Trophoblast cell (in vitro differentiated cells and primary cell): ENCODE data around the gene GTF3C1.
A peak's percentile ranks its signal among the peaks of the same experiment; 100 is the strongest.

ENCODE experiments used
- DNase-seq, 2 donors: peaks; one replicate each; pipeline ENCODE4 v3.0.0-alpha.2; 2016
- H2AFZ ChIP-seq: 2 replicates; pipeline ENCODE4 v1.6.1; 2013; ENCODE audit warnings: low read length, moderate library complexity, mild to moderate bottlenecking; ENCODE audit not compliant: insufficient read depth, poor library complexity
- H2AK5ac ChIP-seq: 2 replicates; pipeline ENCODE4 v1.6.1; 2013; ENCODE audit warnings: mild to moderate bottlenecking, low read length
- H2BK120ac ChIP-seq: 2 replicates; pipeline ENCODE4 v1.6.1; 2013; ENCODE audit warnings: low read length, mild to moderate bottlenecking, moderate library complexity; ENCODE audit not compliant: insufficient read depth, poor library complexity
- H2BK12ac ChIP-seq: 2 replicates; pipeline ENCODE4 v1.6.1; 2013; ENCODE audit warnings: mild to moderate bottlenecking, low read length, moderate library complexity
- H2BK5ac ChIP-seq: 2 replicates; pipeline ENCODE4 v1.6.1; 2013; ENCODE audit warnings: low read length, low read depth, moderate library complexity, mild to moderate bottlenecking; ENCODE audit not compliant: poor library complexity
- H3K14ac ChIP-seq: 2 replicates; pipeline ENCODE4 v1.6.1; 2013; ENCODE audit warnings: mild to moderate bottlenecking, low read length
- H3K18ac ChIP-seq: 2 replicates; pipeline ENCODE4 v1.6.1; 2013; ENCODE audit warnings: mild to moderate bottlenecking, low read length
- H3K23ac ChIP-seq: 2 replicates; pipeline ENCODE4 v1.6.1; 2013; ENCODE audit warnings: low read length
- H3K27ac ChIP-seq: 2 replicates; pipeline ENCODE4 v1.5.1; 2013; ENCODE audit warnings: low read depth, mild to moderate bottlenecking, inconsistent platforms, low read length, moderate library complexity
- H3K27me3 ChIP-seq: 2 replicates; pipeline ENCODE4 v1.6.1; 2013; ENCODE audit warnings: inconsistent platforms, mild to moderate bottlenecking, low read length, moderate library complexity; ENCODE audit not compliant: insufficient read depth
- H3K36me3 ChIP-seq, 2 experiments: 1 replicate in 1 of 2; 2 replicates in 1 of 2; pipeline ENCODE4 v1.6.1; 2013; ENCODE audit warnings: low read length in 2 of 2, mild to moderate bottlenecking in 2 of 2, moderate library complexity in 1 of 2; ENCODE audit not compliant: insufficient read depth in 2 of 2, control insufficient read depth in 1 of 2
- H3K4ac ChIP-seq: 2 replicates; pipeline ENCODE4 v1.6.1; 2013; ENCODE audit warnings: low read depth, mild to moderate bottlenecking, low read length, moderate library complexity
- H3K4me1 ChIP-seq, 2 experiments: 1 replicate in 1 of 2; 2 replicates in 1 of 2; pipeline ENCODE4 v1.6.1; 2013; ENCODE audit warnings: low read length in 2 of 2, mild to moderate bottlenecking in 2 of 2, moderate library complexity in 1 of 2; ENCODE audit not compliant: insufficient read depth in 2 of 2, control insufficient read depth in 1 of 2
- H3K4me2 ChIP-seq: 2 replicates; pipeline ENCODE4 v1.6.1; 2013; ENCODE audit warnings: inconsistent platforms, mild to moderate bottlenecking, low read length, moderate library complexity
- H3K4me3 ChIP-seq: 2 replicates; pipeline ENCODE4 v1.5.1; 2013; ENCODE audit warnings: mild to moderate bottlenecking, low read depth, low read length, inconsistent platforms
- H3K79me1 ChIP-seq: one replicate; pipeline ENCODE4 v1.6.1; 2013; ENCODE audit warnings: low read length
- H3K79me2 ChIP-seq: 2 replicates; pipeline ENCODE4 v1.6.1; 2013; ENCODE audit warnings: low read length, mild to moderate bottlenecking; ENCODE audit not compliant: control insufficient read depth, insufficient read depth, poor library complexity
- H3K9ac ChIP-seq: 2 replicates; pipeline ENCODE4 v1.6.1; 2013; ENCODE audit warnings: mild to moderate bottlenecking, low read length
- H3K9me3 ChIP-seq: 2 replicates; pipeline ENCODE4 v1.6.1; 2013; ENCODE audit warnings: low read depth, mild to moderate bottlenecking, control low read depth, inconsistent platforms, low read length; ENCODE audit not compliant: insufficient read depth
- H4K12ac ChIP-seq: 2 replicates; pipeline ENCODE4 v1.6.1; 2013; ENCODE audit warnings: low read depth, mild to moderate bottlenecking, low read length, moderate library complexity
- H4K8ac ChIP-seq: 2 replicates; pipeline ENCODE4 v1.6.1; 2013; ENCODE audit warnings: low read depth, mild to moderate bottlenecking, low read length, moderate library complexity
- H4K91ac ChIP-seq: one replicate; pipeline ENCODE4 v1.6.1; 2013; ENCODE audit warnings: low read depth, mild to moderate bottlenecking, low read length, moderate library complexity
- WGBS: extraction: QIAGEN DNeasy Blood & Tissue Kit; methylation state at CpG from one replicate; pipeline ENCODE4 v1.1.7; 2013; ENCODE audit warnings: missing lambda C conversion rate; ENCODE audit not compliant: insufficient read length, insufficient coverage; ENCODE audit errors: extremely low coverage; 5-methylcytosine and 5-hydroxymethylcytosine counted together

The GTF3C1 gene

DNA sequence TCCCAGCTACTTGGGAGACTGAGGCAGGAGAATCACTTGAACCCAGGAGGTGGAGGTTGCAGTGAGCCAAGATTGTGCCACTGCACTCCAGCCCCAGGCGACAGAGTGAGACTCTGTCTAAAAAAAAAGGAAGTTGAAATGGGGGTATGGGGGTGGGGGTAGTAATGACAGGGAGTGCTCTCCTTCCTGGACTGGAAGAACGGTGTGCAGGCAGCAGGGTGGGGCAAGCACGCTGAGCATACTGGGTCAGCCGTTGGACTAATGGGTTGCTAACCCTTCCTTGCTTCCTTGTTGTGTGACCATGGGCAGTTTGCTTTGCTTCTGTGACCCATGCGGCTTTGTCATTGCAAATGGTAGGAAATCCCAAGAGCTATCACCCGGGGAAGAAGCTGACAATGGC, 16.7 kb upstream of the GTF3C1 start:
- H2BK120ac ChIP-seq = no peak overlapping the region

DNA sequence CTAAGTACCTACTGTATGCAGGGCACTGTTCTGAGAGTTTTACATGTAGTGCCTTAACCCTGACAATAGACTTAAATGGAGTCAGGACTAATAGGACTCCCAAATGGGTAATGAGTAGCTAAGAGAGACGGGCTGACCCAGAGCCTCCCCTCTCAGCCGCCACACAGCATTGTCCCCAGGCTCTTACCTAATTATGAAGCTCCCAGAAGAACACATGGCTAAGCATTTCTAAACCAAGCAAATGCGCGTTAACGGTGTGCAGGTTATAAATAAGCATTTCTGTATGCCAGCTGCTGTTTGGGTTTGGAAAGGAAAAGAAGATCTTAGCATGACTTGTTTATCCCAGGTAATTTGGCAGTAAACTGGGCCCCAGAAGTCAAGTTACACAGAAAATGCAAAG, 14.5 kb upstream of the GTF3C1 start:
- no peak overlapping the region for H3K4me2 ChIP-seq
- no peaks in the 10 kb centered on the region for H3K9me3 ChIP-seq
- H4K8ac ChIP-seq = no peak overlapping the region
- no peak overlapping the region for H4K91ac ChIP-seq
- no peak overlapping the region for H3K14ac ChIP-seq
- no peaks in the 10 kb centered on the region for H3K79me1 ChIP-seq
- H3K4me1 ChIP-seq = peaks cover 0 to 2% of the 10 kb centered on the region in 2 experiments
- no CpG with 5 or more reads among the region's 5 CpGs for WGBS
- H3K27ac ChIP-seq = no peak overlapping the region
- no peak for DNase-seq
- no peak overlapping the region for H2AK5ac ChIP-seq
- no peak overlapping the region for H2BK120ac ChIP-seq
- no peaks in the 10 kb centered on the region for H3K27me3 ChIP-seq
- no peak overlapping the region for H3K23ac ChIP-seq
- H3K36me3 ChIP-seq = peaks cover 0 to 2% of the 10 kb centered on the region in 2 experiments
- H2BK5ac ChIP-seq = no peak overlapping the region
- H3K79me2 ChIP-seq = no peaks in the 10 kb centered on the region
- H3K9ac ChIP-seq = no peak overlapping the region
- no peak overlapping the region for H3K4me3 ChIP-seq
- no peak overlapping the region for H3K18ac ChIP-seq
- no peak overlapping the region for H2BK12ac ChIP-seq
- H4K12ac ChIP-seq = no peak overlapping the region
- no peak overlapping the region for H3K4ac ChIP-seq
- H2AFZ ChIP-seq = no peak overlapping the region

More for the DNA sequence above, 16.7 kb upstream of the GTF3C1 start:
- Histone ChIP-seq H2BK5ac (no peak overlapping the region), H2BK12ac (no peak overlapping the region), H4K91ac (no peak overlapping the region), H3K36me3 (no peaks in the 10 kb centered on the region), H3K27me3 (no peaks in the 10 kb centered on the region), H3K9ac (no peak overlapping the region), H3K18ac (peak overlapping the region; percentile 30), H3K4me3 (no peak overlapping the region), H3K4ac (peak overlapping the region; percentile 42), H4K12ac (no peak overlapping the region), H2AK5ac (no peak overlapping the region), H3K4me1 (peaks cover 0 to under 1% of the 10 kb centered on the region in 2 experiments), H3K79me1 (no peaks in the 10 kb centered on the region), H3K23ac (no peak overlapping the region), H2AFZ (no peak overlapping the region), H3K27ac (no peak overlapping the region), H4K8ac (no peak overlapping the region), H3K79me2 (no peaks in the 10 kb centered on the region), H3K14ac (no peak overlapping the region), H3K9me3 (no peaks in the 10 kb centered on the region), H3K4me2 (no peak overlapping the region)
- no peak for DNase-seq
- WGBS = no CpG with 5 or more reads among the region's 6 CpGs

DNA sequence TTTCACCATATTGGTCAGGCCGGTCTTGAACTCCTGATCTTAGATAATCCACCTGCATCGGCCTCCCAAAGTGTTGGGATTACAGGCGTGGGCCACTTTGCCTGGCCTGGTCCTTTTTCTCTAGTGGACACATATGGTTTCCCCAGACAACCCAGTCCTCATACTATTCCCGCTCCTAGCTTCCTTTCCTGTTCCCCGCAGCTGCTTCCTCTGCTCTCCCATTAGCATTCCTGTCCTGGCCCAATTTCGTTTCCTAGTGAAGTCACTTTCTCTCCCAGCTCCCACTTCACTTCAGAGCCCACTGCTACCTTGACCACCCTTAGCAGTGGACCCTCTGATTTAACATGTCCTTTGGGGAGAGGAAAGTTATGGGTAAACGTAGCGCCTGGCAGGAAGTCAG, 11.5 kb upstream of the GTF3C1 start:
- Histone ChIP-seq H3K27me3 (no peaks in the 10 kb centered on the region), H4K12ac (no peak overlapping the region), H3K4me1 (peaks cover 0 to 2% of the 10 kb centered on the region in 2 experiments), H4K8ac (no peak overlapping the region), H3K4me3 (no peak overlapping the region), H3K36me3 (peaks cover 0 to 2% of the 10 kb centered on the region in 2 experiments), H3K79me1 (no peaks in the 10 kb centered on the region), H2AFZ (no peak overlapping the region), H3K9ac (no peak overlapping the region), H3K14ac (no peak overlapping the region), H2AK5ac (no peak overlapping the region), H3K79me2 (no peaks in the 10 kb centered on the region), H3K27ac (no peak overlapping the region), H2BK120ac (no peak overlapping the region), H3K4me2 (no peak overlapping the region), H2BK12ac (no peak overlapping the region), H3K18ac (no peak overlapping the region), H4K91ac (no peak overlapping the region), H3K23ac (no peak overlapping the region), H2BK5ac (no peak overlapping the region), H3K4ac (no peak overlapping the region), H3K9me3 (no peaks in the 10 kb centered on the region)
- DNase-seq = no peak
- WGBS = no CpG with 5 or more reads among the region's 8 CpGs

DNA sequence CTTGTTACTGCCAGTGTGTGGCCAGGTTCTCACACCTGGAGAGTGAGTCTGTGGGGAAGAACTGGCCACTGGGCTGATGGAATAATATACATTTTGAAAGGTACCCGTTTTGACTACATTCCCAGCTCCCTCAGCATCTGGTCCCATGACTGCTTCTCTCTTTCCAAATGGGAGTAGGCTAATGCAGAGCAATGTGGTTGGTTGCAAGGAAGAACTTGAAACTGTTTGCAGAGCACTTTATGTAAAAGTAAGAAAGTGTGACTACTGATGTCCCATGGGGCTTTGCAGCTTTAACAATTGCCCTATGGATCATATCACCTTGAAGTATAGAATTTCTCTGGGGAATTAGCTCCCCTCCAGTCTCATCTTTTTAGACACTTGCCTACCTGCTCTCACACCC, 9.2 kb upstream of the GTF3C1 start:
- no peaks in the 10 kb centered on the region for H3K27me3 ChIP-seq
- no peaks in the 10 kb centered on the region for H3K79me1 ChIP-seq
- no peaks in the 10 kb centered on the region for H3K9me3 ChIP-seq
- no peak overlapping the region for H3K4me3 ChIP-seq
- no peak overlapping the region for H4K12ac ChIP-seq
- H3K4ac ChIP-seq = no peak overlapping the region
- H4K91ac ChIP-seq = no peak overlapping the region
- WGBS = no CpG with 5 or more reads among the region's 1 CpG
- no peaks in the 10 kb centered on the region for H3K79me2 ChIP-seq
- no peak overlapping the region for H4K8ac ChIP-seq
- no peak overlapping the region for H3K23ac ChIP-seq
- H2AK5ac ChIP-seq = no peak overlapping the region
- H3K9ac ChIP-seq = no peak overlapping the region
- no peak overlapping the region for H3K4me2 ChIP-seq
- H3K18ac ChIP-seq = no peak overlapping the region
- no peak overlapping the region for H3K27ac ChIP-seq
- peaks cover 0 to 2% of the 10 kb centered on the region in 2 experiments for H3K4me1 ChIP-seq
- no peak overlapping the region for H3K14ac ChIP-seq
- H2BK120ac ChIP-seq = no peak overlapping the region
- peaks cover 0 to 2% of the 10 kb centered on the region in 2 experiments for H3K36me3 ChIP-seq
- no peak overlapping the region for H2BK12ac ChIP-seq
- no peak overlapping the region for H2AFZ ChIP-seq
- DNase-seq = no peak
- H2BK5ac ChIP-seq = no peak overlapping the region
